ENCODE data around the gene BUB3. TPM values are rescaled to one million over a fixed set of nuclear protein-coding genes. Genes with fewer than 3 reads are reported as not detected.
A peak's percentile ranks its signal among the peaks of the same experiment; 100 is the strongest.

Gene BUB3
- total RNA-seq: 112 TPM

- DNase-seq: peak; percentile 99
These were observed at the start of gene BUB3 for GRCh38 chr10:123154092-123154710. BUB3 (plus strand) TSS chr10:123154402; CDS start chr10:123154918, 516 bp downstream.

- no peak for DNase-seq
These were observed 44.7 kb upstream of the BUB3 start for GRCh38 chr10:123109466-123109865.

- no peak for DNase-seq
These were observed 36.4 kb upstream of the BUB3 start for GRCh38 chr10:123117644-123118417.

- no peak for DNase-seq
These were observed 35.1 kb upstream of the BUB3 start for GRCh38 chr10:123119081-123119480.

GRCh38 chr10:123126246-123126645, 28.0 kb upstream of the BUB3 start:
- DNase-seq: no peak

- no peak for DNase-seq
These were observed 24.5 kb upstream of the BUB3 start for GRCh38 chr10:123129618-123130271.

GRCh38 chr10:123132576-123133477, 21.4 kb upstream of the BUB3 start:
- DNase-seq: peak; percentile 40

GRCh38 chr10:123133541-123134342, 20.5 kb upstream of the BUB3 start:
- no peak for DNase-seq

- no peak for DNase-seq
These were observed 19.8 kb upstream of the BUB3 start for GRCh38 chr10:123134343-123134914.

- DNase-seq: no peak
These were observed 19.2 kb upstream of the BUB3 start for GRCh38 chr10:123134915-123135414.

GRCh38 chr10:123135415-123136141, 18.6 kb upstream of the BUB3 start, which contains the start of gene HMX3:
HMX3 (plus strand) TSS chr10:123135970; CDS start chr10:123136051, 81 bp downstream.
- no peak for DNase-seq

GRCh38 chr10:123136221-123136805, 17.9 kb upstream of the BUB3 start:
- DNase-seq: no peak

GRCh38 chr10:123136806-123137642, 17.2 kb upstream of the BUB3 start:
- DNase-seq: no peak

GRCh38 chr10:123139165-123139520, 15.1 kb upstream of the BUB3 start:
- DNase-seq: no peak

GRCh38 chr10:123139521-123140163, 14.6 kb upstream of the BUB3 start:
- no peak for DNase-seq

- DNase-seq: no peak
These were observed 13.8 kb upstream of the BUB3 start for GRCh38 chr10:123140164-123140982.

- no peak for DNase-seq
These were observed 13.2 kb upstream of the BUB3 start for GRCh38 chr10:123140983-123141390.

Measured in occipital lobe (tissue), 2 donors.